Lower lobe of right lung (tissue), 2 donors: ENCODE results near the gene CS. TPM values are rescaled to one million over a fixed set of nuclear protein-coding genes. Genes with fewer than 3 reads are reported as not detected.
A peak's percentile ranks its signal among the peaks of the same experiment; 100 is the strongest.

Experiments used
- ATAC-seq, 2 donors: fragments of 200-7000 bp; cut with Tn5 transposase; one replicate each; pipeline ENCODE4 v1.9.1; 2020 to 2022; ENCODE audit warnings: mild to moderate bottlenecking in 2 of 2, moderate library complexity in 2 of 2
- DNase-seq: peaks from one replicate; pipeline ENCODE4 v3.0.0-alpha.2; 2020
- H3K27ac ChIP-seq: fragments of 200-600 bp; one replicate; pipeline ENCODE4 v1.8.0; 2022
- H3K27me3 ChIP-seq: fragments of 200-600 bp; one replicate; pipeline ENCODE4 v1.8.0; 2022; ENCODE audit warnings: low read depth
- H3K36me3 ChIP-seq: fragments of 200-600 bp; one replicate; pipeline ENCODE4 v1.8.0; 2022; ENCODE audit warnings: mild to moderate bottlenecking
- H3K4me1 ChIP-seq: fragments of 200-600 bp; one replicate; pipeline ENCODE4 v1.8.0; 2022
- H3K4me3 ChIP-seq: fragments of 200-600 bp; one replicate; pipeline ENCODE4 v1.8.0; 2022; ENCODE audit warnings: mild to moderate bottlenecking
- H3K9me3 ChIP-seq: fragments of 200-600 bp; one replicate; pipeline ENCODE4 v1.8.0; 2022
- intact Hi-C: fragments of 100-400 bp; cut with DNase I; formaldehyde crosslinking; loops from one replicate; pipeline ENCODE4 v1.11.0; 2022
- total RNA-seq: library from RNA; stranded (reverse); fragmentation: NEBNext Ultra II Directional; extraction: Animal tissue kit (Norgen Biotek cat#: 25700); gene quantifications from one replicate; pipeline ENCODE4 v1.2.1, GENCODE V29; 2021
- TF ChIP-seq, protein P1 (sequence below): fragments of 200-600 bp; IDR thresholded peaks from one replicate; pipeline ENCODE4 v1.8.0; 2022; ENCODE audit warnings: antibody characterized with exemption, mild to moderate bottlenecking
- donor health status: DM: no; HTN: yes; CAD: no; lungs with severe emphysema.

Gene CS
- total RNA-seq, 1 donor from 2014 or later = 175 TPM

DNA sequence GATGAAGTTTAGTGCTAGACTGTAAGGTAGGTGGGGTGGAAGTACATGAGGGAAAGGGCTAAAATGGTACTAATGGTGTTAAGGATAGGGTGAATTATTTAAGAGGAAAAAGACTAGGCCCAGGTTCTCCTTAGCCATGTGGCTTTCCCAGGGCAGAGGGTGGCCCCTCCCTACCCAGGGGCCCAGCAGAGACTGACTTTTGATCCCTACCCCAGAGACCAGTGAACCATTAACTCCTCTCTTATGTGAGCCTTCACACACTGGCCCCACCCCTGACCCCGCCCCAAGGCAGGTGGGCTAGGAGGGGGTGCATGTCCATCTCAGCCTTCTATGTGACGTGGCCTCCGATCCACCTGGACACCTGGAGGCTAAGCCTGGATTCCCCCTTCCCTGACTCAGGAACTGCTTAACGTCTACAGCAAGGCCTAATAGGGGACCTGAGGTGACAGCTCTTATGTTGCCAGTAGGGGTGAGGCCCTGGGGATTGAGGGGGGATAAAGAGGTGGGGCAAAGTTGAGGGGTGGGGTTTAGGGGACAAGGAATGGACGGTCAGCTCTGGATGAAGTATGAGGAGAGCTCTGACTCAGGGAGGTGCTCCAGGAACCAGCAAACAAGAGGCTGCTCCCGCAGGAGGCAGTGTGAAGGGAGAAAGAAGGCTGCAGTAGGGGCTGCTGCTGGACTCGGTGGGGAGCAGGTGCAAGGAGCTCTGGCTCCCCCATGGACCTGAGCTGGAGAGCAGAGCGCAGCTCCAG, 69.5 kb downstream of the CS start:
- no peaks in the 10 kb centered on the region for H3K4me1 ChIP-seq
- no peak overlapping the region for H3K4me3 ChIP-seq
- intact Hi-C loops = no loop called here
- ATAC-seq (peak in 1 of 2 donors; percentile 25), DNase-seq (no peak)
- H3K27ac ChIP-seq = no peak overlapping the region
- H3K27me3 ChIP-seq = no peaks in the 10 kb centered on the region
- H3K9me3 ChIP-seq = no peaks in the 10 kb centered on the region
- peaks cover 14% of the 10 kb centered on the region for H3K36me3 ChIP-seq
- TF ChIP-seq, protein P1, sequence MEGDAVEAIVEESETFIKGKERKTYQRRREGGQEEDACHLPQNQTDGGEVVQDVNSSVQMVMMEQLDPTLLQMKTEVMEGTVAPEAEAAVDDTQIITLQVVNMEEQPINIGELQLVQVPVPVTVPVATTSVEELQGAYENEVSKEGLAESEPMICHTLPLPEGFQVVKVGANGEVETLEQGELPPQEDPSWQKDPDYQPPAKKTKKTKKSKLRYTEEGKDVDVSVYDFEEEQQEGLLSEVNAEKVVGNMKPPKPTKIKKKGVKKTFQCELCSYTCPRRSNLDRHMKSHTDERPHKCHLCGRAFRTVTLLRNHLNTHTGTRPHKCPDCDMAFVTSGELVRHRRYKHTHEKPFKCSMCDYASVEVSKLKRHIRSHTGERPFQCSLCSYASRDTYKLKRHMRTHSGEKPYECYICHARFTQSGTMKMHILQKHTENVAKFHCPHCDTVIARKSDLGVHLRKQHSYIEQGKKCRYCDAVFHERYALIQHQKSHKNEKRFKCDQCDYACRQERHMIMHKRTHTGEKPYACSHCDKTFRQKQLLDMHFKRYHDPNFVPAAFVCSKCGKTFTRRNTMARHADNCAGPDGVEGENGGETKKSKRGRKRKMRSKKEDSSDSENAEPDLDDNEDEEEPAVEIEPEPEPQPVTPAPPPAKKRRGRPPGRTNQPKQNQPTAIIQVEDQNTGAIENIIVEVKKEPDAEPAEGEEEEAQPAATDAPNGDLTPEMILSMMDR = no peak

GRCh38 chr12:56229916-56230431, 70.2 kb downstream of the CS start, which contains the start of gene SLC39A5:
TSS of gene SLC39A5 (plus strand) at chr12:56230051. CDS start at chr12:56231275, 1,224 bp downstream.
- peaks cover 1% of the 10 kb centered on the region for H3K4me1 ChIP-seq
- no peaks in the 10 kb centered on the region for H3K27me3 ChIP-seq
- no peaks in the 10 kb centered on the region for H3K9me3 ChIP-seq
- ATAC-seq = no peak
- DNase-seq = no peak
- no peak within 1 kb of the TSS for H3K4me3 ChIP-seq
- peaks cover 14% of the 10 kb centered on the region for H3K36me3 ChIP-seq
- H3K27ac ChIP-seq = no peak within 1 kb of the TSS
- intact Hi-C loops = no loop called here
- TF ChIP-seq, protein P1 = no peak

DNA sequence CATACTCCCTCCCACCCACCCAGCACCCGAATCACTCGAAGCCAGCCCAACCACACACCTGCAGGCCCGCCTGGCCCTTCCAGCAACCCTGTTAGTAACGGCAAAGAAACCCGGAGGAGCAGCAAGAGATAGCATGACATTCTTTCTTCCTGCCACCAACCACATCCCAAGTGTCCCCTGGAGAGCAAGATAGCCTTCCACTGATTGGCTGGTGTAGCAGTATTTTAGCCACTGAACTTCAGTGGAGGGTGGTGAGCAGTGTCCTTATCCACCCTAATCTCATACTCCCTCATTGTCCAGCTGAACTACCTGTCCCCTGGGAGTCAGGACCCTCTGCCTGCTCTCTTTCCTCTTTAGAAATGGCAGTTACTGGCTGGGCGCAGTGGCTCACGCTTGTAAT, 71.0 kb downstream of the CS start:
- ATAC-seq (no peak), DNase-seq (no peak)
- intact Hi-C loops = no loop called here
- TF ChIP-seq, protein P1 = no peak
- Histone ChIP-seq H3K4me1 (peaks cover 8% of the 10 kb centered on the region), H3K9me3 (no peaks in the 10 kb centered on the region), H3K4me3 (no peak overlapping the region), H3K36me3 (peaks cover 14% of the 10 kb centered on the region), H3K27ac (no peak overlapping the region), H3K27me3 (no peaks in the 10 kb centered on the region)

- no peak for ATAC-seq
- H3K27me3 ChIP-seq = no peaks in the 10 kb centered on the region
- H3K9me3 ChIP-seq = no peaks in the 10 kb centered on the region
- peaks cover 40% of the 10 kb centered on the region for H3K4me1 ChIP-seq
- H3K27ac ChIP-seq = no peak overlapping the region
- TF ChIP-seq, protein P1 = no peak
- H3K36me3 ChIP-seq = peaks cover 14% of the 10 kb centered on the region
- DNase-seq = no peak
- peak overlapping the region; percentile 77 for H3K4me3 ChIP-seq
- intact Hi-C loops = no loop called here
Measured at GRCh38 chr12:56224954-56225353, 75.2 kb downstream of the CS start.

- Histone ChIP-seq H3K4me1 (peaks cover 43% of the 10 kb centered on the region), H3K36me3 (peaks cover 13% of the 10 kb centered on the region), H3K27ac (peak within 1 kb of the TSS; percentile 96), H3K4me3 (peak within 1 kb of the TSS; percentile 77), H3K27me3 (no peaks in the 10 kb centered on the region), H3K9me3 (no peaks in the 10 kb centered on the region)
- TF ChIP-seq, protein P1 = peak; percentile 87
- DNase-seq = peak; percentile 98
- intact Hi-C loops = no loop called here
- peak; percentile 90 to 93 for ATAC-seq
Measured at GRCh38 chr12:56224102-56224701, 75.9 kb downstream of the CS start, which contains the start of gene NABP2. TSS of gene NABP2 (plus strand) at chr12:56224342. CDS start at chr12:56224857, 515 bp downstream.
